Mesenchymal stem cell (in vitro differentiated cells and primary cell): ENCODE measurements around the gene C10orf67.
"Not testable (repeated sequence)": the region's sequence is repeated elsewhere in the genome, so short reads cannot be mapped to it uniquely, and the experiment has no call there.

Source experiments
- DNase-seq: peaks from one replicate; pipeline ENCODE4 v3.0.0-alpha.2; 2013
- H2AFZ ChIP-seq: one replicate; pipeline ENCODE4 v1.6.1; 2013; ENCODE audit warnings: low read depth, mild to moderate bottlenecking, control low read depth, inconsistent platforms, low read length, moderate library complexity
- H2AK5ac ChIP-seq: 2 replicates; pipeline ENCODE4 v1.6.1; 2013; ENCODE audit warnings: low read length, moderate library complexity, mild to moderate bottlenecking, inconsistent platforms; ENCODE audit not compliant: severe bottlenecking
- H2BK120ac ChIP-seq: one replicate; pipeline ENCODE4 v1.6.1; 2013; ENCODE audit warnings: low read depth, mild to moderate bottlenecking, inconsistent platforms, low read length, moderate library complexity
- H2BK12ac ChIP-seq, 2 experiments: one replicate each; pipeline ENCODE4 v1.6.1; 2013; ENCODE audit warnings: inconsistent platforms in 2 of 2, low read length in 2 of 2, mild to moderate bottlenecking in 2 of 2, moderate library complexity in 2 of 2, control low read depth in 1 of 2
- H2BK15ac ChIP-seq: one replicate; pipeline ENCODE4 v1.6.1; 2013; ENCODE audit warnings: mild to moderate bottlenecking, low read depth, inconsistent platforms; ENCODE audit not compliant: poor library complexity, severe bottlenecking
- H2BK5ac ChIP-seq: 2 replicates; pipeline ENCODE4 v1.6.1; 2013; ENCODE audit warnings: low read depth, mild to moderate bottlenecking, low read length, control low read depth, inconsistent platforms; ENCODE audit not compliant: poor library complexity, severe bottlenecking
- H3K14ac ChIP-seq, 2 experiments: one replicate each; pipeline ENCODE4 v1.6.1; 2013; ENCODE audit warnings: inconsistent platforms in 2 of 2, low read length in 2 of 2, control low read depth in 1 of 2, mild to moderate bottlenecking in 1 of 2, moderate library complexity in 1 of 2
- H3K18ac ChIP-seq, 2 experiments: one replicate each; pipeline ENCODE4 v1.6.1; 2013; ENCODE audit warnings: inconsistent platforms in 2 of 2, low read length in 2 of 2, control low read depth in 1 of 2, low read depth in 1 of 2, mild to moderate bottlenecking in 1 of 2
- H3K23ac ChIP-seq, 2 experiments: one replicate each; pipeline ENCODE4 v1.6.1; 2013; ENCODE audit warnings: inconsistent platforms in 2 of 2, low read length in 2 of 2, mild to moderate bottlenecking in 2 of 2, moderate library complexity in 2 of 2, control low read depth in 1 of 2
- H3K27ac ChIP-seq: 2 replicates; pipeline ENCODE4 v1.5.1; 2013; ENCODE audit warnings: mild to moderate bottlenecking, moderate library complexity, low read length, control low read depth, inconsistent platforms; ENCODE audit not compliant: poor library complexity, severe bottlenecking
- H3K27me3 ChIP-seq, 2 experiments: 2 replicates each; pipeline versions ENCODE4 v1.6.1 to v1.7.0; 2013; ENCODE audit warnings: low read length in 2 of 2, mild to moderate bottlenecking in 2 of 2, moderate library complexity in 2 of 2, control low read depth in 1 of 2, inconsistent platforms in 1 of 2; ENCODE audit not compliant: control insufficient read depth in 1 of 2, insufficient read depth in 1 of 2
- H3K36me3 ChIP-seq, 2 experiments: 2 replicates each; pipeline versions ENCODE4 v1.6.1 to v1.7.0; 2013; ENCODE audit warnings: low read length in 2 of 2, control low read depth in 1 of 2, inconsistent platforms in 1 of 2, low read depth in 1 of 2, mild to moderate bottlenecking in 1 of 2; ENCODE audit not compliant: insufficient read depth in 2 of 2, control insufficient read depth in 1 of 2
- H3K4ac ChIP-seq, 2 experiments: one replicate each; pipeline ENCODE4 v1.6.1; 2013; ENCODE audit warnings: inconsistent platforms in 2 of 2, low read length in 2 of 2, mild to moderate bottlenecking in 2 of 2, moderate library complexity in 2 of 2, control low read depth in 1 of 2, low read depth in 1 of 2
- H3K4me1 ChIP-seq: 2 replicates; pipeline ENCODE4 v1.6.1; 2013; ENCODE audit warnings: low read depth, low read length, control low read depth; ENCODE audit not compliant: control insufficient read depth, insufficient read depth
- H3K4me2 ChIP-seq: 2 replicates; pipeline ENCODE4 v1.6.1; 2013; ENCODE audit warnings: low read length, mild to moderate bottlenecking, inconsistent platforms; ENCODE audit not compliant: poor library complexity, severe bottlenecking
- H3K4me3 ChIP-seq, 2 experiments: 2 replicates each; pipeline versions ENCODE4 v1.5.1 to v1.7.0; 2013; ENCODE audit warnings: low read length in 2 of 2, mild to moderate bottlenecking in 2 of 2, control low read depth in 1 of 2, low read depth in 1 of 2; ENCODE audit not compliant: insufficient read depth in 1 of 2
- H3K79me1 ChIP-seq: replicated peaks from 2 replicates; pipeline ENCODE4 v1.6.1; 2013; ENCODE audit warnings: mild to moderate bottlenecking, control low read depth, low read length, inconsistent platforms; ENCODE audit not compliant: poor library complexity, severe bottlenecking
- H3K9ac ChIP-seq: 2 replicates; pipeline ENCODE4 v1.7.0; 2013; ENCODE audit warnings: mild to moderate bottlenecking, low read length, moderate library complexity
- H3K9me3 ChIP-seq: 2 replicates; pipeline ENCODE4 v1.7.0; 2013; ENCODE audit warnings: mild to moderate bottlenecking, low read length; ENCODE audit not compliant: control insufficient read depth
- H4K8ac ChIP-seq: one replicate; pipeline ENCODE4 v1.6.1; 2013; ENCODE audit warnings: inconsistent platforms, mild to moderate bottlenecking, low read length, moderate library complexity
- H4K91ac ChIP-seq: one replicate; pipeline ENCODE4 v1.6.1; 2013; ENCODE audit warnings: mild to moderate bottlenecking, low read length, inconsistent platforms
- WGBS: methylation state at CpG from one replicate; pipeline ENCODE4 v1.1.7; 2013; ENCODE audit warnings: mixed read lengths; 5-methylcytosine and 5-hydroxymethylcytosine counted together

C10orf67 gene

GRCh38 chr10:23367896-23368595, 23.4 kb upstream of the C10orf67 start:
- DNase-seq, result peak; percentile 46
- WGBS, result 86% methylated on average over 5 of the region's 6 CpGs
- no peak overlapping the region for H2AK5ac ChIP-seq

GRCh38 chr10:23365417-23366030, 20.9 kb upstream of the C10orf67 start:
- not testable (repeated sequence) for H2AFZ ChIP-seq, H2BK120ac ChIP-seq, H3K4ac ChIP-seq, H2BK15ac ChIP-seq, H3K27me3 ChIP-seq, H3K14ac ChIP-seq, H3K36me3 ChIP-seq, H3K27ac ChIP-seq, H3K4me1 ChIP-seq, H3K23ac ChIP-seq, H2BK12ac ChIP-seq, H3K9ac ChIP-seq, H4K91ac ChIP-seq, H2BK5ac ChIP-seq, H3K9me3 ChIP-seq, H3K4me2 ChIP-seq, H3K79me1 ChIP-seq, H3K4me3 ChIP-seq, H2AK5ac ChIP-seq, H4K8ac ChIP-seq, H3K18ac ChIP-seq
- peak; percentile 36 for DNase-seq
- WGBS, result 52% methylated on average over 4 of the region's 4 CpGs

More at GRCh38 chr10:23367896-23368595, 23.4 kb upstream of the C10orf67 start:
- H4K8ac ChIP-seq, result no peak overlapping the region
- H2AFZ ChIP-seq, result no peak overlapping the region
- H4K91ac ChIP-seq, result no peak overlapping the region
- H3K23ac ChIP-seq, result no peak overlapping the region
- H3K4ac ChIP-seq, result no peak overlapping the region
- no peak overlapping the region for H3K14ac ChIP-seq
- no peak overlapping the region for H3K9ac ChIP-seq
- H2BK15ac ChIP-seq, result no peak overlapping the region
- H3K4me1 ChIP-seq, result peaks cover 9% of the 10 kb centered on the region
- H3K36me3 ChIP-seq, result no peaks in the 10 kb centered on the region
- H2BK12ac ChIP-seq, result peak overlapping the region in 1 of 2 experiments; percentile 7
- no peaks in the 10 kb centered on the region for H3K9me3 ChIP-seq
- H3K27me3 ChIP-seq, result peaks cover 0 to 3% of the 10 kb centered on the region in 2 experiments
- H3K4me2 ChIP-seq, result no peak overlapping the region
- no peak overlapping the region for H2BK5ac ChIP-seq
- no peak overlapping the region for H3K4me3 ChIP-seq
- H3K18ac ChIP-seq, result peak overlapping the region in 1 of 2 experiments; percentile 16
- H3K27ac ChIP-seq, result peak overlapping the region; percentile 94
- H3K79me1 ChIP-seq, result no peaks in the 10 kb centered on the region
- H2BK120ac ChIP-seq, result no peak overlapping the region

- Histone ChIP-seq H3K23ac (no peak overlapping the region), H4K8ac (no peak overlapping the region), H2BK120ac (no peak overlapping the region), H3K18ac (no peak overlapping the region), H3K27ac (no peak overlapping the region), H2AFZ (no peak overlapping the region), H3K4me2 (no peak overlapping the region), H4K91ac (no peak overlapping the region), H2AK5ac (peak overlapping the region; percentile 56), H3K4ac (no peak overlapping the region), H3K27me3 (peaks cover 0 to 3% of the 10 kb centered on the region in 2 experiments), H2BK12ac (no peak overlapping the region), H3K36me3 (no peaks in the 10 kb centered on the region), H3K4me3 (no peak overlapping the region), H3K79me1 (no peaks in the 10 kb centered on the region), H3K9ac (no peak overlapping the region), H2BK15ac (no peak overlapping the region), H3K14ac (no peak overlapping the region), H3K9me3 (no peaks in the 10 kb centered on the region), H3K4me1 (peaks cover 4% of the 10 kb centered on the region), H2BK5ac (no peak overlapping the region)
- no peak for DNase-seq
- 64% methylated on average over 5 of the region's 5 CpGs for WGBS
These were observed 19.8 kb upstream of the C10orf67 start for GRCh38 chr10:23364378-23364777.

GRCh38 chr10:23363793-23364135, 19.2 kb upstream of the C10orf67 start:
- Histone ChIP-seq H3K14ac (no peak overlapping the region), H2BK120ac (no peak overlapping the region), H3K9me3 (no peaks in the 10 kb centered on the region), H3K4me1 (peaks cover 3% of the 10 kb centered on the region), H2AK5ac (no peak overlapping the region), H2BK15ac (no peak overlapping the region), H3K4me3 (no peak overlapping the region), H3K36me3 (no peaks in the 10 kb centered on the region), H3K27ac (no peak overlapping the region), H4K91ac (no peak overlapping the region), H3K23ac (no peak overlapping the region), H3K9ac (no peak overlapping the region), H3K79me1 (no peaks in the 10 kb centered on the region), H3K27me3 (peaks cover 0 to 3% of the 10 kb centered on the region in 2 experiments), H2BK12ac (no peak overlapping the region), H2AFZ (no peak overlapping the region), H4K8ac (no peak overlapping the region), H2BK5ac (no peak overlapping the region), H3K4ac (no peak overlapping the region), H3K4me2 (no peak overlapping the region), H3K18ac (no peak overlapping the region)
- no peak for DNase-seq
- WGBS, result 93% methylated on average over 3 of the region's 5 CpGs
